Placental pericyte (primary cell): ENCODE results near the gene TRIM3. TPM values are rescaled to one million over a fixed set of nuclear protein-coding genes. Genes with fewer than 3 reads are reported as not detected.

Source experiments
- total RNA-seq: library from RNA; depleted of rRNA; stranded (reverse); fragments of >200 nt; gene quantifications from 2 replicates; pipeline ENCODE4 v1.2.3, GENCODE V29; 2012

Gene TRIM3
- 17.9 and 26.3 TPM in 2 replicates for total RNA-seq

GRCh38 chr11:6473451-6474412 is at the start of gene TRIM3:
Gene TRIM3 (minus strand): TSS chr11:6473941. CDS start chr11:6465695, 8,246 bp downstream.

GRCh38 chr11:6497069-6497839 is 23.5 kb upstream of the TRIM3 start, which contains the start of gene DNHD1:
Gene DNHD1 (plus strand): TSS chr11:6497280. CDS start chr11:6498216, 936 bp downstream.

GRCh38 chr11:6481012-6481923 is 7.5 kb upstream of the TRIM3 start, which contains the start of the genes ARFIP2 and TIMM10B:
Gene ARFIP2 (minus strand): TSS chr11:6481331. CDS start chr11:6480421, 910 bp downstream.
Gene TIMM10B (plus strand): TSS chr11:6481501. CDS start chr11:6481517, 16 bp downstream.

GRCh38 chr11:6440906-6441358 is 32.8 kb downstream of the TRIM3 start, which contains the start of gene HPX:
Gene HPX (minus strand): TSS chr11:6440987. CDS start chr11:6440963, 24 bp downstream.

GRCh38 chr11:6419009-6419631 is 54.6 kb downstream of the TRIM3 start, which contains the start of gene APBB1:
Gene APBB1 (minus strand): TSS chr11:6419094. CDS start chr11:6411347, 7,747 bp downstream.

Other genes starting within 250 kb of the TRIM3 start
- gene FHIP1B, start 239.3 kb downstream of the TRIM3 start, total RNA-seq, result 24.9 and 36.5 TPM in 2 replicates
- 0.44 TPM in 1 of 2 replicates, not detected in the other for gene CNGA4, start 234.9 kb downstream of the TRIM3 start, total RNA-seq
- not detected in 2 replicates for gene CCKBR, start 214.1 kb downstream of the TRIM3 start, total RNA-seq
- 357 and 444 TPM in 2 replicates for gene CAVIN3, start 153.4 kb downstream of the TRIM3 start, total RNA-seq
- gene SMPD1, start 83.5 kb downstream of the TRIM3 start, total RNA-seq, result 34.9 and 44.4 TPM in 2 replicates
- gene APBB1, start 54.8 kb downstream of the TRIM3 start, total RNA-seq, result 38.5 and 45.1 TPM in 2 replicates
- 0.14 and 0.66 TPM in 2 replicates for gene HPX, start 33.0 kb downstream of the TRIM3 start, total RNA-seq
- 70.0 and 118 TPM in 2 replicates for gene ARFIP2, start 7.4 kb upstream of the TRIM3 start, total RNA-seq
- 50.7 and 61.7 TPM in 2 replicates for gene TIMM10B, start 7.6 kb upstream of the TRIM3 start, total RNA-seq
- 6.2 and 14.0 TPM in 2 replicates for gene DNHD1, start 23.3 kb upstream of the TRIM3 start, total RNA-seq
- gene RRP8, start 129.7 kb upstream of the TRIM3 start, total RNA-seq, result 9.0 and 15.0 TPM in 2 replicates
- 195 and 370 TPM in 2 replicates for gene ILK, start 129.8 kb upstream of the TRIM3 start, total RNA-seq
- gene TAF10, start 138.3 kb upstream of the TRIM3 start, total RNA-seq, result 33.3 and 41.2 TPM in 2 replicates
- 78.6 and 243 TPM in 2 replicates for gene TPP1, start 145.5 kb upstream of the TRIM3 start, total RNA-seq
- gene DCHS1, start 181.9 kb upstream of the TRIM3 start, total RNA-seq, result 21.0 and 44.0 TPM in 2 replicates
- gene MRPL17, start 209.4 kb upstream of the TRIM3 start, total RNA-seq, result 42.2 and 54.8 TPM in 2 replicates